Cardiac fibroblast (primary cell): ENCODE measurements around the gene SLC37A2.

Source experiments
- DNase-seq, 2 donors: peaks; one replicate each; pipeline versions ENCODE4 v3.0.0 to v3.0.0-alpha.2; 2010; ENCODE audit warnings: low read depth in 2 of 2
- H3K4me3 ChIP-seq, 2 donors: replicated peaks in 1 of 2; 1 replicate in 1 of 2; 2 replicates in 1 of 2; pipeline ENCODE4 v1.5.1; 2011; ENCODE audit warnings: low read depth in 2 of 2, low read length in 2 of 2, mild to moderate bottlenecking in 2 of 2, moderate library complexity in 1 of 2
- CTCF ChIP-seq: IDR thresholded peaks from one replicate; pipeline ENCODE4 v1.5.1; 2011; ENCODE audit warnings: low read depth, mild to moderate bottlenecking, low read length, inconsistent platforms

The SLC37A2 gene

GRCh38 chr11:125105926-125106325 is 42.8 kb downstream of the SLC37A2 start:
- no peak overlapping the region for H3K4me3 ChIP-seq
- no peak for DNase-seq
- no peak for TF ChIP-seq CTCF

- no peak overlapping the region for H3K4me3 ChIP-seq
- TF ChIP-seq CTCF, result no peak
- no peak for DNase-seq
These were observed 45.4 kb downstream of the SLC37A2 start for GRCh38 chr11:125108469-125108868.

- peak overlapping the region; percentile 83 for H3K4me3 ChIP-seq
- no peak for TF ChIP-seq CTCF
- peak in 1 of 2 donors; percentile 11 for DNase-seq
These were observed 47.4 kb downstream of the SLC37A2 start for GRCh38 chr11:125110506-125110905.

- no peak for TF ChIP-seq CTCF
- H3K4me3 ChIP-seq, result peak overlapping the region; percentile 83
- no peak for DNase-seq
These were observed 47.9 kb downstream of the SLC37A2 start for GRCh38 chr11:125111001-125111342.

GRCh38 chr11:125111343-125112207 is 48.5 kb downstream of the SLC37A2 start, which contains the start of gene TMEM218:
Gene TMEM218, minus strand, starts transcription at chr11:125111626. Its CDS starts 9,385 bp downstream, at chr11:125102241.
- peak within 1 kb of the TSS; percentile 83 for H3K4me3 ChIP-seq
- peak; percentile 99 for DNase-seq
- no peak for TF ChIP-seq CTCF

- no peak for DNase-seq
- TF ChIP-seq CTCF, result no peak
- peak overlapping the region; percentile 30 to 83 for H3K4me3 ChIP-seq
These were observed 49.1 kb downstream of the SLC37A2 start for GRCh38 chr11:125112208-125112604.

GRCh38 chr11:125114518-125114917 is 51.4 kb downstream of the SLC37A2 start:
- no peak overlapping the region for H3K4me3 ChIP-seq
- peak; percentile 36 for TF ChIP-seq CTCF
- peak in 1 of 2 donors; percentile 29 for DNase-seq
